Measurements from ENCODE around the gene TRHDE.

DNA sequence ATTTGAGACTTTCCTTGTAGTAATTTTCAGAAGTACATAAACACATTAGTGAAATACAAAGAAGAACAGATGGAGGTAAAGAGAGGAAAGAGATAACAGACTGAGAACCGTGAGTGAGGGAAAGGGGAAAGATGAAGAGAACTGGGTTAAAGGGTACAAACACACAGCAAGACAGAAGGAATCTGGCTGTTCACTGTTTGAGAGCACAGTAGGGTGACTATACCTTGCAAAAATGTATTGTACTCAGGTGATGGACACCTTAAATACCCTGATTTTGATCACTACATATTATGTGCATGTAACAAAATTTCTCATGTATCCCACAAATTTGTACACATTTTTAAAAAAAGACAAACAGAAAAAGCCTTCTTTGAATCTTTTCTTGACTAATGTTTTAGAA lies 2.7 kb upstream of the TRHDE start:
- TF ChIP-seq, protein P1, sequence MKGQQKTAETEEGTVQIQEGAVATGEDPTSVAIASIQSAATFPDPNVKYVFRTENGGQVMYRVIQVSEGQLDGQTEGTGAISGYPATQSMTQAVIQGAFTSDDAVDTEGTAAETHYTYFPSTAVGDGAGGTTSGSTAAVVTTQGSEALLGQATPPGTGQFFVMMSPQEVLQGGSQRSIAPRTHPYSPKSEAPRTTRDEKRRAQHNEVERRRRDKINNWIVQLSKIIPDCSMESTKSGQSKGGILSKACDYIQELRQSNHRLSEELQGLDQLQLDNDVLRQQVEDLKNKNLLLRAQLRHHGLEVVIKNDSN (CRISPR knock-in tag; IDR thresholded peaks at IDR 0.05), result no peak
- no peak for TF ChIP-seq BACH1 (tag; IDR thresholded peaks at IDR 0.05)
